Smooth muscle cell (in vitro differentiated cells): ENCODE results near the gene DKK3. TPM values are rescaled to one million over a fixed set of nuclear protein-coding genes. Genes with fewer than 3 reads are reported as not detected.

Experiments used
- DNase-seq: peaks from one replicate; lab custom pipeline; 2025; ENCODE audit not compliant: unreplicated experiment; lab: John Stamatoyannopoulos, UW
- H2AFZ ChIP-seq: fragments of 200-600 bp; sonication (generic); 2 replicates; pipeline ENCODE4 v1.6.0; 2016; ENCODE audit warnings: antibody characterized with exemption, low read depth, mild to moderate bottlenecking
- H3F3A ChIP-seq: fragments of 200-600 bp; sonication (generic); 2 replicates; pipeline ENCODE4 v1.6.0; 2017; ENCODE audit warnings: antibody characterized with exemption, low read depth
- H3K27ac ChIP-seq: fragments of 200-600 bp; sonication (generic); 2 replicates; pipeline ENCODE4 v1.5.1; 2016; ENCODE audit warnings: low read depth, mild to moderate bottlenecking
- H3K27me3 ChIP-seq: fragments of 200-600 bp; sonication (generic); 2 replicates; pipeline ENCODE4 v1.6.1; 2016; ENCODE audit warnings: low read depth, mild to moderate bottlenecking
- H3K36me3 ChIP-seq: fragments of 200-600 bp; sonication (generic); 2 replicates; pipeline ENCODE4 v1.5.1; 2016; ENCODE audit warnings: low read depth
- H3K4me1 ChIP-seq: fragments of 200-600 bp; sonication (generic); 2 replicates; pipeline ENCODE4 v1.5.1; 2016; ENCODE audit warnings: low read depth
- H3K4me2 ChIP-seq: fragments of 200-600 bp; sonication (generic); 2 replicates; pipeline ENCODE4 v1.6.0; 2016; ENCODE audit warnings: mild to moderate bottlenecking
- H3K4me3 ChIP-seq: fragments of 200-600 bp; sonication (generic); 2 replicates; pipeline ENCODE4 v1.5.1; 2016; ENCODE audit warnings: mild to moderate bottlenecking
- H3K79me2 ChIP-seq: fragments of 200-600 bp; sonication (generic); 2 replicates; pipeline ENCODE4 v1.6.0; 2016; ENCODE audit warnings: low read depth, mild to moderate bottlenecking
- H3K9ac ChIP-seq: fragments of 200-600 bp; sonication (generic); 2 replicates; pipeline ENCODE4 v1.6.0; 2016; ENCODE audit warnings: low read depth
- H3K9me3 ChIP-seq: fragments of 200-600 bp; sonication (generic); replicated peaks from 2 replicates; pipeline ENCODE4 v1.5.1; 2016; ENCODE audit warnings: low read depth
- H4K20me1 ChIP-seq: fragments of 200-600 bp; sonication (generic); 2 replicates; pipeline ENCODE4 v1.6.0; 2016; ENCODE audit warnings: low read depth
- CTCF ChIP-seq: fragments of 200-600 bp; sonication (generic); IDR thresholded peaks from 2 replicates; pipeline ENCODE4 v1.5.1; 2017; ENCODE audit warnings: borderline replicate concordance, mild to moderate bottlenecking, antibody characterized with exemption; ENCODE audit not compliant: insufficient read depth, poor library complexity, severe bottlenecking
- WGBS: methylation state at CpG from one replicate; pipeline ENCODE4 v1.1.7; 2016; ENCODE audit warnings: low lambda C conversion rate; 5-methylcytosine and 5-hydroxymethylcytosine counted together
- polyA plus RNA-seq: library from polyadenylated mRNA; unstranded; fragments of >200 nt; fragmentation: Nextera tagmentation; extraction: Ambion mirVana; gene quantifications from 2 replicates; pipeline ENCODE4 v1.2.1, GENCODE V29; 2016
- total RNA-seq: library from RNA; depleted of rRNA; stranded (reverse); fragments of >200 nt; gene quantifications from 2 replicates; pipeline ENCODE4 v1.2.3, GENCODE V29; 2014

DKK3 gene
- total and polyA plus RNA-seq, 2 experiments from 2014 or later: 105 to 113 TPM

DNA sequence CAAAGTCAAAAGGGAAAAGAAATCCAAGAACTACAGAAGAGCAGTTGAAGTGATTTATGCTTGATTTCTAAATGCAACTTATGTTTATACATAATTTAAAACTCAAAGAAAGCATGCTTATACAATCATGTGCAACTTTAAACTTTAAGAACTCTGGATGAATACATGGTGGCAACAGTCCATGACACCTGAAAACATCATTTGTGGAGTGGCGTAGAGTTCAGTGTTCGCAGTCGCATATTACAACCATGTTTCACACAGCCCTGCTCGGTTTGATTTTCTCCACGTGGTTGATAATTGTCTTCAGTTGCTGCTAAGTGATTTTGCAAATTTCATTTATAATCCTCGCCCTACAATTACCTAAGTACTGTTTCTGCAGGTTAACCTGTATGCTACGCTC lies 45.4 kb downstream of the DKK3 start:
- WGBS: 95% methylated on average over 7 of the region's 7 CpGs
- TF ChIP-seq CTCF: no peak
- no peak for DNase-seq
- Histone ChIP-seq H3K4me1 (no peaks in the 10 kb centered on the region), H3K9me3 (no peaks in the 10 kb centered on the region), H3K27me3 (no peaks in the 10 kb centered on the region), H3K4me2 (no peak overlapping the region), H3K4me3 (no peak overlapping the region), H3K9ac (no peak overlapping the region), H3F3A (no peaks in the 10 kb centered on the region), H4K20me1 (no peaks in the 10 kb centered on the region), H2AFZ (no peak overlapping the region), H3K79me2 (no peaks in the 10 kb centered on the region), H3K27ac (no peak overlapping the region), H3K36me3 (no peaks in the 10 kb centered on the region)

DNA sequence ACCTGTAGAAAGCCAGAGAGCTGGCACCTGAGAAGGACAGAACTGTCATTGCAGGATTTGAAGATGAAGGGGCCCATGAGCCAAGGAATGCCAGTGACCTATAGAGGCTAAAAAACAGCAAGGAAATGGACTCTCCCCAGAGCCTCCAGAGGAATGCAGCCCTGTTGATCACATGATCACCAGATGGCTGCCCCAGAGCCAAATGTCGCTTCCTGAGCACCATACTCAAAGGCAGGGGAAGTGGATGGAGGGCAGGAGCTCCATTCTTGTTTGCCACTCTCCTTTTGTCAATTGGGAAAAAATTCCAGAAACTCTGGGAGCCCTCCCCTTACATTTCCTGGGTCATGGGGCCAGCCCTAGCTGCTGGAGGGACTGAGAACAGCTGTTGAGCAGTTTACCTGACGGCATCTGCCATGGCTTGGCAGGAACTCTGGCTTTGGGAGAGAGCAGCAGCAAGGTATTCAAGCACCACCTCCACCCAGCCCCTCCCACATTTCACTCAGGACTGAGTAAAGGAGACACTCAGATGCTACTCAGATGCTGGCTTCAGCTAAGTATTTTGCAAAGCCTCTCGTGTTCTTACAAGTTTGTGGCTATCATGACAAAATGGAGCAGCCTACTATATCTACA lies 46.9 kb downstream of the DKK3 start:
- Histone ChIP-seq H3F3A (peaks cover 8% of the 10 kb centered on the region), H3K9ac (no peak overlapping the region), H3K27me3 (no peaks in the 10 kb centered on the region), H3K27ac (no peak overlapping the region), H3K4me1 (peaks cover 6% of the 10 kb centered on the region), H3K4me2 (no peak overlapping the region), H3K9me3 (no peaks in the 10 kb centered on the region), H3K36me3 (peaks cover 5% of the 10 kb centered on the region), H4K20me1 (no peaks in the 10 kb centered on the region), H3K79me2 (no peaks in the 10 kb centered on the region), H3K4me3 (no peak overlapping the region), H2AFZ (no peak overlapping the region)
- WGBS: 96% methylated on average over 3 of the region's 3 CpGs
- DNase-seq: no peak
- TF ChIP-seq CTCF: no peak

- 97% methylated on average over 1 of the region's 1 CpG for WGBS
- TF ChIP-seq CTCF: no peak
- H4K20me1 ChIP-seq: no peaks in the 10 kb centered on the region
These were observed 47.7 kb downstream of the DKK3 start for GRCh38 chr11:11960687-11961086.

GRCh38 chr11:11959601-11960000 lies 48.8 kb downstream of the DKK3 start:
- TF ChIP-seq CTCF: no peak
- DNase-seq: no peak
- H4K20me1 ChIP-seq: no peaks in the 10 kb centered on the region
- peaks cover 6% of the 10 kb centered on the region for H3K4me1 ChIP-seq
- no peaks in the 10 kb centered on the region for H3K9me3 ChIP-seq
- H3K27ac ChIP-seq: no peak overlapping the region
- no peak overlapping the region for H3K9ac ChIP-seq
- H3K4me3 ChIP-seq: no peak overlapping the region
- peaks cover 11% of the 10 kb centered on the region for H3F3A ChIP-seq
- H3K79me2 ChIP-seq: no peaks in the 10 kb centered on the region
- H3K27me3 ChIP-seq: no peaks in the 10 kb centered on the region
- no peak overlapping the region for H2AFZ ChIP-seq
- no peak overlapping the region for H3K4me2 ChIP-seq
- peaks cover 16% of the 10 kb centered on the region for H3K36me3 ChIP-seq

More at GRCh38 chr11:11960687-11961086, 47.7 kb downstream of the DKK3 start:
- peaks cover 11% of the 10 kb centered on the region for H3F3A ChIP-seq
- H3K27me3 ChIP-seq: no peaks in the 10 kb centered on the region
- H3K79me2 ChIP-seq: no peaks in the 10 kb centered on the region
- H3K36me3 ChIP-seq: peaks cover 8% of the 10 kb centered on the region
- H3K4me2 ChIP-seq: no peak overlapping the region
- peaks cover 6% of the 10 kb centered on the region for H3K4me1 ChIP-seq
- no peak overlapping the region for H2AFZ ChIP-seq
- no peak for DNase-seq
- no peak overlapping the region for H3K27ac ChIP-seq
- H3K9me3 ChIP-seq: no peaks in the 10 kb centered on the region
- no peak overlapping the region for H3K9ac ChIP-seq
- H3K4me3 ChIP-seq: no peak overlapping the region
